HFF-Myc (cell line): Measurements from ENCODE around the gene GNB3.

Source experiments
- DNase-seq: peaks from one replicate; pipeline ENCODE4 v3.0.0-alpha.2; 2011; ENCODE audit warnings: low read depth; ENCODE audit errors: extremely low read depth
- H3K4me3 ChIP-seq: replicated peaks from 2 replicates; pipeline ENCODE4 v1.5.1; 2011; ENCODE audit warnings: low read depth, mild to moderate bottlenecking, control low read depth, low read length
- CTCF ChIP-seq: IDR thresholded peaks from 2 replicates; pipeline ENCODE4 v1.5.1; 2012; ENCODE audit warnings: mild to moderate bottlenecking, low read depth, low read length, control low read depth; ENCODE audit errors: missing control alignments

GNB3 gene

DNA sequence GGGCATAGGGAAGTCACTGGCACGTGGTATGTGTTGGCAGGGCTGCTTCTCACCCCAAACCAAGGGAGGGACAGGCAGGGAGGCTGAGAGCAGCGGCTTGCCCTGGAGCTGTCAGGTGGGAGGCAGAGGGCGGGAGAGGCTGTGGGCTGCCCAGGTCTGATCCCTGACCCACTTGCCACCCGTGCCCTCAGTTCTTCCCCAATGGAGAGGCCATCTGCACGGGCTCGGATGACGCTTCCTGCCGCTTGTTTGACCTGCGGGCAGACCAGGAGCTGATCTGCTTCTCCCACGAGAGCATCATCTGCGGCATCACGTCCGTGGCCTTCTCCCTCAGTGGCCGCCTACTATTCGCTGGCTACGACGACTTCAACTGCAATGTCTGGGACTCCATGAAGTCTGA lies 4.7 kb downstream of the GNB3 start:
- no peak for TF ChIP-seq CTCF
- no peak for DNase-seq
- no peak overlapping the region for H3K4me3 ChIP-seq

DNA sequence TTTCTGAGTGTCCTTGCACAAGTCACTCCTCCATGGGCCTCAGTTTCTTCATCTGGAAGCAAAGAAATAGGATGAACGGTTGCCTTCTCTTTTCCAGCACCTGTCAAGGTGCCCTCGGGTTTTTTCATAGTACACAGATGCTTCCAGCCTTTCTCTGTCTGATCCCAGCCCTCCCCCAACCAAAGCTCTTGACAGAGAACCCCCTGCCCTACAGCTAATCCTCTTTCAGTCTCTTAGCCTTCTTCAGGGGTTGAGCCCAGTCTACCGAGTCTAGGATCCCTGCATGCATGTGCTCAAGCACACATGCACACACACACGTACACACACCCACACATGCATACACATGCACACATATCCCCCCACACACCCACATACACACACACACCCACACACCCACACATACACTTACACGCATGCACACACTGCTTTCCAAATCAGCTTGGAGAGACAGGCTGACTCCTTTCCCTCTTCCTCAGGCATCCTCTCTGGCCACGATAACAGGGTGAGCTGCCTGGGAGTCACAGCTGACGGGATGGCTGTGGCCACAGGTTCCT lies 5.7 kb downstream of the GNB3 start:
- no peak for TF ChIP-seq CTCF
- DNase-seq = no peak
- no peak overlapping the region for H3K4me3 ChIP-seq

DNA sequence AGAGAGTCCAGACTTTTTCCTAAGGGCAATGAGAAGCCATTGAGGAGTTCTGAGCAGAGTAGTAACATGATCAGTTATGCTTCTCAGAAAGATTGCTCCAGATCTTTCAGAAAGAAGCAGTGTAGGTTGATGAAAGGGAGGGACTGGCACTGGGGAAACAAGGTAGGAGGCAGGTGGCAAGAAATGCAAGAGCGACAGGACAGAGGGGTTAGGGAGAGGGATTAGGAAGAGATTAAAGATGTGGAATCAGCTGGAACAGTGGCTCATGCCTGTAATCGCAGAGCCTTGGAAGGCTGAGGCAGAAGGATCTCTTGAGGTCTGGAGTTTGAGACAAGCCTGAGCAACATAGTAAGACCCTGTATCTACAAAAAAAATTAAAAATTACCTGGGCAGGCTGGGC lies 7.0 kb downstream of the GNB3 start:
- no peak for TF ChIP-seq CTCF
- H3K4me3 ChIP-seq = no peak overlapping the region
- no peak for DNase-seq

GRCh38 chr12:6849427-6849826 lies 8.7 kb downstream of the GNB3 start:
- TF ChIP-seq CTCF = no peak
- H3K4me3 ChIP-seq = peak overlapping the region; percentile 69
- no peak for DNase-seq

GRCh38 chr12:6849976-6850560 lies 9.3 kb downstream of the GNB3 start:
- no peak for TF ChIP-seq CTCF
- H3K4me3 ChIP-seq = peak overlapping the region; percentile 69

DNA sequence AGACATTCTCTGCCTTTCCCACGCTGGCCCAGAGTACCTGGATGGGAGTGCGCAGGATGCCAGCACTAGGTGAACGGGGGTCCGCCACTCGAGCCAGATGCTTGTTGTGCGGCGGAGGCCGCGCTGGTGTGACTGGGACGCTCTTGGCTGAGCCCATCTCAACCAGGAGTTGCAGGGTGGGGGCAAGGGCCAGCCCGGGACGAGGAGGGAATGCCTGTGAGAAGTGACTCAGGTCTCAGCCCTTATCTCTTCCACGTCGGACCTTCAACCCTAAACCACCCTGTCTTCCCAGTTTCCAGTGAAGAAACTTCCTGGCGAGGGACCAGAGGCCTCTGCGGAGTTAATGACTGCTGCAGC lies 10.0 kb downstream of the GNB3 start:
- no peak for DNase-seq
- TF ChIP-seq CTCF = no peak
- H3K4me3 ChIP-seq = peak overlapping the region; percentile 69

More at GRCh38 chr12:6849976-6850560, 9.3 kb downstream of the GNB3 start:
- DNase-seq = no peak
